ENCODE results near the gene TPBGL. TPM values are rescaled to one million over a fixed set of nuclear protein-coding genes. Genes with fewer than 3 reads are reported as not detected.

Gene TPBGL
- total and polyA plus RNA-seq, 2 of the 4 experiments (the other 2 are of a cell fraction), result not detected

DNA sequence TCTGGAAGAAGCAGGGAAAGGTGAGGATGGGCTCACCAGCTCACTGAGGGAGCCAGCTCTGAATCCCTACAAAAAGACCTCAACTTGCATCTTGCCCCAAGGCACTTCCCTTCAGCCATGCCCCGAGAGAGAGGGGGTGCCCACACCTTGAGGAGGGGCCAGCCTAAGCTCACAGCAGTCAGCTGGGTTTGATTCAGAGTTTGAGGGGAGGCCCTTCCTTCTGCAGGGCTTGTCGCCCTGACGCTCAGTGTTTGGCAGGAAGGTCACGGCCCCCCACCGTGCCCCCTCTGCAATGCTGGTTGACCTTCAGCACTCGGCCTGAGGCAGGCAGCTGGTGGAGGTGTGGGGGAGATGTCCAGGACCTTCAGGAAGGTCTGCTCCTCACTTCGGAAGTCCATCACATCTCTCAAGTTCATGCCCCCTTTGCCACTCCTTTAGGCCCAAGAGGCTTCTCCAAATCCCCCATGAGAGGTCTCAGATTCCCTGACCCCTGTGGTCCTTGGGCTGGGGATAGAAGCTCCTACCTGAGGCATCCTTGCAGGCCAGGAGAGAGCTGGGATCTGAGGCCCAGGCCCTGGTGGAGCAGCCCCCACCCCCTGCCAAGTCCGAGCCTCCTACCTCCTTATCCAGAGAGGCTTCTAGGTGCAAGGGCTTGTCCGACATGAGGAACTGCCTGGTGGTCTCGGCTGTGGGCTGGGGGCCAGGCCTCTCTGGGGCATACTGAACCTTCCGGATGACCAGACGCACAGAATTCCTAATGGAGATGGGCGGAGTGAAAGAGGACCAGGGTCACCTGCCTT, 37.6 kb downstream of the TPBGL start (continued):
- TF ChIP-seq RFX5 (IDR thresholded peaks at IDR 0.05; ENCODE audit: low read depth, low read length), result no peak

DNA sequence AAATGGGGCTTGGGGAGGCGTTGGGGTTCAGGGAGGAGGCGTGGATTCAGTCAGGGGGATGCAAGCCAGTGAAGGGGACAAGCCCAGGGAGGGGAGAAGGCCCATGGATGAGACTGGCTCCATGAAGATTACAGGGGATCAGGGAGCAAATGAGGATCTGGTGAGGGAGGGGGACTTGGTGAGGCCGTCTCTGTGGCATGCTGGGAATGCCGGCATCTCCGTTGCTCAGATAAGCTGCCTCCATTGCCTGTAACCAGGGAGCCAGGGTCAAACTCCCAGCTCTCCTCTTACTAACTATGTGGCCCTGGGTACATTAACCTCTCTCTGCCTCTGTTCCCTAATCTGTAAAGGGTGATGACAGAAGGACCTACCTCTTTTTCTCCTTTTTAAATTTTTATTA, 38.7 kb downstream of the TPBGL start:
- H3K4me1 ChIP-seq (ENCODE audit: control insufficient read depth, insufficient read depth, low read length), result peaks cover 2% of the 10 kb centered on the region
- ChIA-PET POLR2A (ENCODE audit: unreplicated experiment) (no interaction called here), CTCF (interaction anchor here (0.6 to 2.1 kb wide), 10 partner anchors 8 to 109 kb away, joined by 3 to 24 read pairs (median 6); no protein-coding TSS in a partner anchor)
- DNase-seq, result peak; percentile 35
- no peak overlapping the region for H3K27ac ChIP-seq (ENCODE audit: insufficient read depth, low read length)
- peaks cover 28% of the 10 kb centered on the region; the same call in 1 of the 2 replicates for H3K36me3 ChIP-seq (ENCODE audit: control insufficient read depth, insufficient read depth, low read length)
- no peaks in the 10 kb centered on the region for H3K27me3 ChIP-seq (ENCODE audit: control insufficient read depth, insufficient read depth, low read length)
- no peak overlapping the region for H4K8ac ChIP-seq (ENCODE audit: low read depth in 2 of 2, low read length in 2 of 2)
- H3K23ac ChIP-seq (ENCODE audit: low read depth, low read length), result no peak overlapping the region
- intact Hi-C loops (cut with micrococcal nuclease), result no loop called here
- no peaks in the 10 kb centered on the region for H3K9me1 ChIP-seq (ENCODE audit: insufficient read depth, low read length)
- dilution Hi-C loops (cut with HindIII; ENCODE audit: low sequenced_read_pairs, unreplicated experiment), result no loop called here
- no peak overlapping the region for H3K4me3 ChIP-seq (ENCODE audit: insufficient read depth, low read depth, low read length)
- 0 out of 2 replicates have a peak overlapping the region, but pooled peaks have one; percentile 9 for H2AK5ac ChIP-seq (ENCODE audit: low read depth, low read length)
- in situ Hi-C loops (cut with MboI; ENCODE audit: low sequenced_read_pairs), result loop anchor here (5.0 to 25.0 kb wide), 2 partner anchors 103 to 258 kb away; partner anchors contain the start of gene GDPD5
- no peak overlapping the region for H4K5ac ChIP-seq (ENCODE audit: low read depth, low read length)
- BruUV-seq (replicated peaks), result no TSS peak
- no peak overlapping the region for H2BK15ac ChIP-seq (ENCODE audit: low read depth, low read length)
- H3K14ac ChIP-seq (replicated peaks; ENCODE audit: low read depth, low read length), result no peak overlapping the region
- H4K20me1 ChIP-seq (ENCODE audit: insufficient read depth, low read length), result 0 out of 2 replicates have a peak, but pooled peaks cover 3% of the 10 kb centered on the region
- no peak overlapping the region for H4K91ac ChIP-seq (ENCODE audit: insufficient read depth, low read depth, low read length)
- no peak for TF ChIP-seq RFX5 (IDR thresholded peaks at IDR 0.05; ENCODE audit: low read depth, low read length)
- TF ChIP-seq, protein P1, sequence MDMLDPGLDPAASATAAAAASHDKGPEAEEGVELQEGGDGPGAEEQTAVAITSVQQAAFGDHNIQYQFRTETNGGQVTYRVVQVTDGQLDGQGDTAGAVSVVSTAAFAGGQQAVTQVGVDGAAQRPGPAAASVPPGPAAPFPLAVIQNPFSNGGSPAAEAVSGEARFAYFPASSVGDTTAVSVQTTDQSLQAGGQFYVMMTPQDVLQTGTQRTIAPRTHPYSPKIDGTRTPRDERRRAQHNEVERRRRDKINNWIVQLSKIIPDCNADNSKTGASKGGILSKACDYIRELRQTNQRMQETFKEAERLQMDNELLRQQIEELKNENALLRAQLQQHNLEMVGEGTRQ (IDR thresholded peaks at IDR 0.05; ENCODE audit: low read depth, low read length), result no peak
- TF ChIP-seq MAZ (IDR thresholded peaks at IDR 0.05; ENCODE audit: borderline replicate concordance, low read depth, low read length), result no peak
- TF ChIP-seq, protein P2, sequence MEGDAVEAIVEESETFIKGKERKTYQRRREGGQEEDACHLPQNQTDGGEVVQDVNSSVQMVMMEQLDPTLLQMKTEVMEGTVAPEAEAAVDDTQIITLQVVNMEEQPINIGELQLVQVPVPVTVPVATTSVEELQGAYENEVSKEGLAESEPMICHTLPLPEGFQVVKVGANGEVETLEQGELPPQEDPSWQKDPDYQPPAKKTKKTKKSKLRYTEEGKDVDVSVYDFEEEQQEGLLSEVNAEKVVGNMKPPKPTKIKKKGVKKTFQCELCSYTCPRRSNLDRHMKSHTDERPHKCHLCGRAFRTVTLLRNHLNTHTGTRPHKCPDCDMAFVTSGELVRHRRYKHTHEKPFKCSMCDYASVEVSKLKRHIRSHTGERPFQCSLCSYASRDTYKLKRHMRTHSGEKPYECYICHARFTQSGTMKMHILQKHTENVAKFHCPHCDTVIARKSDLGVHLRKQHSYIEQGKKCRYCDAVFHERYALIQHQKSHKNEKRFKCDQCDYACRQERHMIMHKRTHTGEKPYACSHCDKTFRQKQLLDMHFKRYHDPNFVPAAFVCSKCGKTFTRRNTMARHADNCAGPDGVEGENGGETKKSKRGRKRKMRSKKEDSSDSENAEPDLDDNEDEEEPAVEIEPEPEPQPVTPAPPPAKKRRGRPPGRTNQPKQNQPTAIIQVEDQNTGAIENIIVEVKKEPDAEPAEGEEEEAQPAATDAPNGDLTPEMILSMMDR (conservative IDR thresholded peaks at IDR 0.05; ENCODE audit: low read depth, low read length), result no peak
- TF ChIP-seq RAD21 (IDR thresholded peaks at IDR 0.05; ENCODE audit: low read length), result no peak
- TF ChIP-seq FOS (IDR thresholded peaks at IDR 0.05; ENCODE audit: low read depth, low read length), result no peak
- H3K4me2 ChIP-seq (ENCODE audit: low read depth, low read length), result no peak overlapping the region
- H2AFZ ChIP-seq (replicated peaks; ENCODE audit: low read length, poor library complexity), result peak overlapping the region; percentile 45
- H2AK9ac ChIP-seq (replicated peaks; ENCODE audit: low read depth, low read length, poor library complexity), result no peak overlapping the region
- no peaks in the 10 kb centered on the region for H3K9me3 ChIP-seq (ENCODE audit: control insufficient read depth, insufficient read depth, low read length)
- no peak overlapping the region for H3K4ac ChIP-seq (ENCODE audit: low read depth, low read length)
- peak; percentile 46 for ATAC-seq (ENCODE audit: low read depth)
- no peak overlapping the region for H3K18ac ChIP-seq (ENCODE audit: low read depth, low read length)
- no peak overlapping the region for H3K56ac ChIP-seq (ENCODE audit: extremely low read depth, insufficient read depth, low read length)
- no peak overlapping the region for H2BK20ac ChIP-seq (ENCODE audit: low read depth, low read length)
- H2BK5ac ChIP-seq (ENCODE audit: low read depth, low read length, poor library complexity, severe bottlenecking), result no peak overlapping the region
- no peak overlapping the region for H2BK120ac ChIP-seq (ENCODE audit: low read depth, low read length)
- WGBS, 2 experiments (ENCODE audit: extremely low coverage in 2 of 2, insufficient read length in 1 of 2), result 60% methylated on average over 2 of the region's 5 CpGs; no CpG with 5 or more reads in 1 of the 2 experiments
- H3K9ac ChIP-seq (ENCODE audit: low read depth, low read length), result no peak overlapping the region
- no peaks in the 10 kb centered on the region for H3K79me1 ChIP-seq (ENCODE audit: low read depth in 1 of 2, low read length in 2 of 2)

Measured in IMR-90 (cell line).